Keratinocyte (primary cell): ENCODE measurements around the gene UBE2I.

Experiments
- EZH2 ChIP-seq: IDR thresholded peaks from one replicate; pipeline ENCODE4 v1.6.1; 2012; ENCODE audit warnings: inconsistent platforms, mild to moderate bottlenecking, low read length, moderate library complexity
- TF ChIP-seq, protein P1 (sequence below), 3 experiments: IDR thresholded peaks in 1 of 3; conservative IDR thresholded peaks in 1 of 3; optimal IDR thresholded peaks in 1 of 3; 2 replicates in 2 of 3; 3 replicates in 1 of 3; pipeline versions ENCODE3 to v1.5.1; 2011; ENCODE audit warnings: low read length in 3 of 3, mild to moderate bottlenecking in 3 of 3, moderate library complexity in 2 of 3, control low read depth in 1 of 3, inconsistent platforms in 1 of 3; ENCODE audit not compliant: insufficient read depth in 2 of 3; ENCODE audit errors: extremely low read depth in 1 of 3

DNA sequence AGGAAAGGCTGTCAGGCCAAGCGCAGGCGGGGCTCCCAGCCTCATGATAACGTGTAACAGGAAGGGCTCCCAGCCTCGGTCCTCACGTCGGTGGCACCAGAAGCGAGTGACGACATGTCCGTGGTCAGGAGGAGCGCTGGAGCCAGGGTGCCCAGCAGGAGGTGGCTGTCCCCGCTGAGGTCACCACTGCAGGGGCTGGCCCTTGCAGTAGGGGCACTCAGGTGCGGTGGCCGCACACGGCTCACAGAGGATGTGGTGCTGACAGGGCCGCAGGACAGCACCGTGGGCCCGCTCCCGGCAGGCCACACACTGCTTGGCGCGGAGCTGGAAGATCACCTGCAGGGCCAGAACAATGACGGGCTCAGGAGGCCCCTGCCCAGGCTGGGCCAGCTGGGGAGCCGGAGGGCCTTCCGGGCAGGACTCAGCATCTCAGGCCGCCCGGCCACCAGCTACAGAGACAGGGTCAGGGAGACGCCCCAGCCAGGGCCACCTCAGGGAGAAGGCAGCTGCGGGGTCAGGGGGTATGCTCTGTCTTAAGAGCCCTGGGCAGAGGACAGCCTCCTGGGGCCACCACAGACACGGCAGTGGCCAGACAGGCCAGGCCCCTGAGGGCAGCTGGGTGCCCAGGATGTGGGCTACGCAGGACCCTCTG, 56.8 kb downstream of the UBE2I start:
- TF ChIP-seq, protein P1, sequence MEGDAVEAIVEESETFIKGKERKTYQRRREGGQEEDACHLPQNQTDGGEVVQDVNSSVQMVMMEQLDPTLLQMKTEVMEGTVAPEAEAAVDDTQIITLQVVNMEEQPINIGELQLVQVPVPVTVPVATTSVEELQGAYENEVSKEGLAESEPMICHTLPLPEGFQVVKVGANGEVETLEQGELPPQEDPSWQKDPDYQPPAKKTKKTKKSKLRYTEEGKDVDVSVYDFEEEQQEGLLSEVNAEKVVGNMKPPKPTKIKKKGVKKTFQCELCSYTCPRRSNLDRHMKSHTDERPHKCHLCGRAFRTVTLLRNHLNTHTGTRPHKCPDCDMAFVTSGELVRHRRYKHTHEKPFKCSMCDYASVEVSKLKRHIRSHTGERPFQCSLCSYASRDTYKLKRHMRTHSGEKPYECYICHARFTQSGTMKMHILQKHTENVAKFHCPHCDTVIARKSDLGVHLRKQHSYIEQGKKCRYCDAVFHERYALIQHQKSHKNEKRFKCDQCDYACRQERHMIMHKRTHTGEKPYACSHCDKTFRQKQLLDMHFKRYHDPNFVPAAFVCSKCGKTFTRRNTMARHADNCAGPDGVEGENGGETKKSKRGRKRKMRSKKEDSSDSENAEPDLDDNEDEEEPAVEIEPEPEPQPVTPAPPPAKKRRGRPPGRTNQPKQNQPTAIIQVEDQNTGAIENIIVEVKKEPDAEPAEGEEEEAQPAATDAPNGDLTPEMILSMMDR (optimal IDR thresholded peaks at IDR 0.05 in 1 of 3, IDR thresholded peaks at IDR 0.05 in 1 of 3, conservative IDR thresholded peaks at IDR 0.05 in 1 of 3; ENCODE audit: extremely low read depth in 1 of 3, insufficient read depth in 2 of 3, low read length in 3 of 3): no peak
- TF ChIP-seq EZH2: no peak
